Measurements from ENCODE around the gene CCDC33. TPM values are rescaled to one million over a fixed set of nuclear protein-coding genes. Genes with fewer than 3 reads are reported as not detected.

CCDC33 gene
- total RNA-seq, 1 experiment from 2014 or later = 10.6 TPM

GRCh38 chr15:74335396-74335795 is 99.3 kb downstream of the CCDC33 start:
- no peak overlapping the region for H3K4me3 Mint-ChIP-seq
- ChIA-PET CTCF (interaction anchor here (1.3 to 2.2 kb wide), 3 partner anchors 13 to 282 kb away, joined by 5 to 6 read pairs (median 5); no protein-coding TSS in a partner anchor), POLR2A (no interaction called here)
- ATAC-seq = no peak
- H3K4me1 Mint-ChIP-seq = no peaks in the 10 kb centered on the region
- DNase-seq (ENCODE audit: low spot score) = no peak
- peaks cover 3% of the 10 kb centered on the region for H3K27me3 Mint-ChIP-seq (ENCODE audit: low read depth)
- H3K9me3 Mint-ChIP-seq = no peaks in the 10 kb centered on the region
- no peak overlapping the region for H3K27ac Mint-ChIP-seq
- TF ChIP-seq CREM (CRISPR knock-in tag; IDR thresholded peaks at IDR 0.05) (no peak), AFF4 (CRISPR knock-in tag; IDR thresholded peaks at IDR 0.05; ENCODE audit: borderline replicate concordance) (no peak), NFYB (CRISPR knock-in tag; conservative IDR thresholded peaks at IDR 0.05; ENCODE audit: low read depth) (no peak), PRDM15 (CRISPR knock-in tag; IDR thresholded peaks at IDR 0.05) (no peak), CBFB (CRISPR knock-in tag; IDR thresholded peaks at IDR 0.05; ENCODE audit: low read depth) (no peak), FOXP1 (CRISPR knock-in tag; IDR thresholded peaks at IDR 0.05; ENCODE audit: borderline replicate concordance) (no peak), SMAD4 (CRISPR knock-in tag; IDR thresholded peaks at IDR 0.05) (no peak), STAT6 (CRISPR knock-in tag; conservative IDR thresholded peaks at IDR 0.05; ENCODE audit: low read depth) (no peak), HMGA2 (CRISPR knock-in tag; IDR thresholded peaks at IDR 0.05) (no peak), FOXK1 (CRISPR knock-in tag; IDR thresholded peaks at IDR 0.05) (no peak), HMGXB4 (CRISPR knock-in tag; IDR thresholded peaks at IDR 0.05) (no peak), ZMAT4 (CRISPR knock-in tag; IDR thresholded peaks at IDR 0.05) (no peak), CREB1 (CRISPR knock-in tag; IDR thresholded peaks at IDR 0.05) (no peak), NR1H2 (CRISPR knock-in tag; IDR thresholded peaks at IDR 0.05) (no peak)
- H3K36me3 Mint-ChIP-seq = no peaks in the 10 kb centered on the region

Data from WTC11 (cell line).